HG03097 (cell line): ENCODE measurements around the gene NDUFC2.
"Not testable (repeated sequence)": the region's sequence is repeated elsewhere in the genome, so short reads cannot be mapped to it uniquely, and the experiment has no call there.

ENCODE experiments used
- ATAC-seq: cut with Tn5 transposase; IDR thresholded peaks from one replicate; pipeline ENCODE4 v1.9.1; 2021; ENCODE audit not compliant: unreplicated experiment, low FRiP score

The NDUFC2 gene

GRCh38 chr11:78079232-78080083, at the start of gene NDUFC2:
NDUFC2 (minus strand) TSS chr11:78079862; CDS start chr11:78079744, 118 bp downstream.
- peak; percentile 62 for ATAC-seq

GRCh38 chr11:78127403-78127802, 47.7 kb upstream of the NDUFC2 start:
- no peak for ATAC-seq

- ATAC-seq: no peak
Measured at GRCh38 chr11:78112582-78113275, 33.1 kb upstream of the NDUFC2 start.

- ATAC-seq: no peak
Measured at GRCh38 chr11:78111298-78111697, 31.6 kb upstream of the NDUFC2 start.

- no peak for ATAC-seq
Measured at GRCh38 chr11:78110830-78111229, 31.2 kb upstream of the NDUFC2 start.

GRCh38 chr11:78110351-78110750, 30.7 kb upstream of the NDUFC2 start:
- no peak for ATAC-seq

- ATAC-seq: no peak
Measured at GRCh38 chr11:78109081-78110015, 29.7 kb upstream of the NDUFC2 start.

GRCh38 chr11:78100676-78101472, 21.2 kb upstream of the NDUFC2 start:
- no peak for ATAC-seq

GRCh38 chr11:78100261-78100660, 20.6 kb upstream of the NDUFC2 start:
- ATAC-seq: no peak

GRCh38 chr11:78099666-78100065, 20.0 kb upstream of the NDUFC2 start:
- ATAC-seq: no peak

- ATAC-seq: no peak
Measured at GRCh38 chr11:78097666-78098385, 18.2 kb upstream of the NDUFC2 start.

- ATAC-seq: no peak
Measured at GRCh38 chr11:78094250-78094649, 14.6 kb upstream of the NDUFC2 start.

- ATAC-seq: not testable (repeated sequence)
Measured at GRCh38 chr11:78086521-78087074, 6.9 kb upstream of the NDUFC2 start.

GRCh38 chr11:78085972-78086371, 6.3 kb upstream of the NDUFC2 start:
- no peak for ATAC-seq

- ATAC-seq: not testable (repeated sequence)
Measured at GRCh38 chr11:78084506-78084905, 4.8 kb upstream of the NDUFC2 start.

GRCh38 chr11:78083021-78083420, 3.4 kb upstream of the NDUFC2 start:
- no peak for ATAC-seq

- no peak for ATAC-seq
Measured at GRCh38 chr11:78082146-78082545, 2.5 kb upstream of the NDUFC2 start.

GRCh38 chr11:78081583-78081982, 1.9 kb upstream of the NDUFC2 start:
- ATAC-seq: no peak
